ENCODE data around the gene HOXD12.

Gene HOXD12

DNA sequence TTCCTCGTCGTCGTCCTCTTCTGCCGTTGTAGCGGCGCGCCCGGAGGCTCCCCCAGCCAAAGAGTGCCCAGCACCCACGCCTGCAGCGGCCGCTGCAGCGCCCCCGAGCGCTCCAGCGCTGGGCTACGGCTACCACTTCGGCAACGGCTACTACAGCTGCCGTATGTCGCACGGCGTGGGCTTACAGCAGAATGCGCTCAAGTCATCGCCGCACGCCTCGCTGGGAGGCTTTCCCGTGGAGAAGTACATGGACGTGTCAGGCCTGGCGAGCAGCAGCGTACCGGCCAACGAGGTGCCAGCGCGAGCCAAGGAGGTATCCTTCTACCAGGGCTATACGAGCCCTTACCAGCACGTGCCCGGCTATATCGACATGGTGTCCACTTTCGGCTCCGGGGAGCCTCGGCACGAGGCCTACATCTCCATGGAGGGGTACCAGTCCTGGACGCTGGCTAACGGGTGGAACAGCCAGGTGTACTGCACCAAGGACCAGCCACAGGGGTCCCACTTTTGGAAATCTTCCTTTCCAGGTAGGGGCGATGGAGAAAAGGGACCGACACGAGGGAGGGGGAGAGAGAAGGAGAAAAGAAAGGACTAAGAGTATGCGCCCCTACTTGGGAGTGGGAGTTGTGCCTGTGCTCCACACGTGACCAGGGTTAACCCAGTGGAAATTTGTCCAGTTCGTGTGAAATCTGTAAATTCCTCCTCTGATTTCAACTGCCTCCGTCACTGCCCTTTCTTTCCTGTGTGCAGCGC, 6.3 kb upstream of the HOXD12 start:
- no peak for DNase-seq (ENCODE audit: low read depth)

DNA sequence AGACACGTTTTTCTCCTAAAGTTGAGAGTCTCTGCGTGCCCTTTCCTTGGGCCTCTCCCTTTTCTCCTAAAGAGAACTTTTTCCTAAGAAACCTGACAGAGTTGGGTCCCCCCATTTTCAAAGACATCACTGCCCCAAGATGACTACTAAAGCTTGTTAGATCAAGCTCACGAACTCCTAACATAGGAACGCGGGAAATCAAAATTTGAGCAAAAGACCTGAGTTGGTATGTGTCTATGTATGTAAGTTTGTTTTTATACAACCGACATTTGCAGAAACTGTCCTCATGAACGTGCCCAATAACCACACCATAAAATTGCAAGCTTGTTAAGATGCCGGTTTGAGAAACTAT, 5.7 kb upstream of the HOXD12 start:
- no peak for DNase-seq (ENCODE audit: low read depth)

DNA sequence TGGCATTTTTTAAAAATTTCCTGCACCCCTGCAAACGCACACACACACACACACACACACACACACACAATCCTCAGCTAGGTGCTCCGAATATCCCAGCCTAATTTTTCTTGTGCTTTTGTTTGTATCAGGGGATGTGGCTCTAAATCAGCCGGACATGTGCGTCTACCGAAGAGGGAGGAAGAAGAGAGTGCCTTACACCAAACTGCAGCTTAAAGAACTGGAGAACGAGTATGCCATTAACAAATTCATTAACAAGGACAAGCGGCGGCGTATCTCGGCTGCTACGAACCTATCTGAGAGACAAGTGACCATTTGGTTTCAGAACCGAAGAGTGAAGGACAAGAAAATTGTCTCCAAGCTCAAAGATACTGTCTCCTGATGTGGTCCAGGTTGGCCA, 5.2 kb upstream of the HOXD12 start:
- no peak for DNase-seq (ENCODE audit: low read depth)

DNA sequence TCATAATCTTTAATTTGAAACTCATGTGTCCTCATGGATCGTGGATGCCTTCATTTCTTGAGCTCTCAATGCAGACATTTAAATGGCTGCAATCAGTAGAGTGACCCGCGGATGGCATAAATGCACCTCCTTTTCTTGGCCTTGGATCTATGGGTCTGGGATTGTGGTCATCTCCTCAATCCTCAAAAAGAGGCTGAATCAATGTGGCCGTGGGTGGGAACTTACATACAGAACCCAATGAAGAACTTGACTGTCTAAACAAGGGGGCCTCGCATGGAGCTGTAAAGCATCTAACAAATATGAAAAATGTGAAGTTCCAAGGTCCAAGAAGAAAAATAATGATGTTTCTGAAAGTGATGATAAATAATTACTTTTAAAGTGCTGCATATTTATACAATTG, 4.2 kb upstream of the HOXD12 start:
- DNase-seq (ENCODE audit: low read depth), result no peak

DNA sequence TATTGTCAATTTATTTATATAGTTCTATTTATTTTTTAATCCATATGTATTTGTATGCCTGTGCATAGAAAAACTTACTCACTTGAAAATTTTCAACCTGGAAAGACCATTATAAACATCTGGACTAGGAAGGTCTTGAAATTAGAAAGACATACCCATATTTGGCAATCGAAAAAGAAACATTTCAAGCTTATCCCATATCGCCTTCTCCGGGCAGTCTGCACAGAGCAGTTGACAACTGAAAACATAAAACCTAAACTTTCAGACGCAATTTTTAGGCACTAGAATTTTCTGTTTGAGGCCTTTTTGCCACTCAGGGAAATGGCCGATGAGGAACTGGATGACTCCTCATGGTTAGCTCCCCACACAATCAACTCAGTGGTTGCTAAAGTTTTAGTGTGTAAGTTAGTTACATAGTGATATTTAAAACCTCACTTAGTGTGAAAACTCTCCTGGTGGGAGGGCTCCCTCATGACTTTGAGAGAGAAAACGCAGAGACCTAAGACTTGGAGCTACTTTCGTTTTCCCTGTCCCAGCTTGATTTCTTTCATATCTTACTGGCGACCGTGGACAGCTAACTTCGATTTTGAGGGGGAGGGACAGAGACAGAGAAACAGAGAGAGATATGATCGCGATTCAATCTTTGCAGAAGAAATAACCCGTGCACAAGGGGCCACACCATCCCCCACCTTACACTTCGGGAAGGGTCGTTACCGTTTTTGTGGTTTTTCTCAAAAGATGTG, 3.2 kb upstream of the HOXD12 start:
- DNase-seq (ENCODE audit: low read depth), result no peak

DNA sequence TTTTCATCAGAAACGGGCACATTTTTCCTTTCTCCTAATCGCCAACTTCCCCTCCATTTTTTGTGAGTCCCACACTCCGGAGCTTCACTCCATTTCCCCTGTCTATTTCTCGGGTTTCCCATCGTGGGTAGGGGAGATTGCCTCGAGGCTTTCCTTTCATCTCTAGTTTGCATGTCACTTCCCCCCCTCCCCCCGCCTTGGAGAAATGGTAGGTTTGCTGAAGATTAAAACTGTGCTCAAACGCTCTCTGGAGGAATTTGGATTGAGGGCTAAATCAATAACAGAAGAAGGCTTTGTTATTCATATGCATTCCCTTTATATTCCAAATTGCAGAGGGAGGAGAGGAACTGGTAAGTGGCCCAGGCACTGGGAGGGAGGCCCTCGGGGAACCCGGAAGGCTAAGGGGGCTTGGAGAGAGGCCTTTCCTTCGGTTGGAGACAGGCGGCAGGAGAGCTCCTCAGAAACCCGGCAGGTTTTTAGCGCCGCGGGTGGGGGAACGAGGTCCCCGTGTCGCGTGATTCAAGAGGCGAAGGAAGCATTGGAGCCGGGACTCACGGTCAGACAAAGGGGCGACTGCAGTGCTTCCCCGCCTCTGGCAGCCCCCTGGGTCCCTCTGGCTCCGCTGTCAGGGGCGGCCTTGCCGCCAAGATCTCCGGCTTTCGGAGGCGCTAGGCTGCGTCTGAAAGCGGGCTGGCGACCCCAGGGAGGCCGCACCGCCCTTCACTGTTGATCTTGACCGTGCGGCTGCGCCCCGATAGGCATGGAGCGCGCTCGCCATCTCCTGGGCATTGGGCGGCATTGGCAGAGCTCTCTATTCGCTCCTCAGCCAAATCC, 2.4 kb upstream of the HOXD12 start:
- DNase-seq (ENCODE audit: low read depth), result peak; percentile 46

DNA sequence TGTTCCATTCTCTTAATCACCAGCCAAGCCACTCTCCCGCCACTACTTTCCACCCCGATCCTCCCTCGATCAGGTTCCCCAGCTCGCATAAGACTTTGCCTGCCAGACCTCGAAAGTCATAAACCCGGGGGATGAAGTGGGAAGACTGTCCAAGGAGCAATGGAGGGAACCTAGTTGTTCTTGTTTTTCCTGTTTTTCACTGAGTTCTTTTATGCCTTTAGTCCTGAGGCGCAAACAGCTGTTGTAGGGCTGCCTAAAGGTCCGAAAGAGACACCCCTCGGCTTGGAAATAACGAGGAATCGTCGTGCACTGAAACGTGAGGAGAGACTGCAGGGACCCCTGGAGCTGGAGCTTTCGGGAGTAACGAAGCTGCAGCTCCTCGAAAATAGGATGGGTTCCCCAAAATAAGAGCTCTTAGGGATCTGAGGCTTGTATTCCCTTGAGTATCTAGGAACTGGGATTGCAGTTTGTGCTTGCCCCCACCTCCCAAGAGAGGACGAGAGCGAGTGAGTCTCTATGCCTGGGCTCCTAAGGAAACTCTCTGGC, 1.7 kb upstream of the HOXD12 start:
- no peak for DNase-seq (ENCODE audit: low read depth)

DNA sequence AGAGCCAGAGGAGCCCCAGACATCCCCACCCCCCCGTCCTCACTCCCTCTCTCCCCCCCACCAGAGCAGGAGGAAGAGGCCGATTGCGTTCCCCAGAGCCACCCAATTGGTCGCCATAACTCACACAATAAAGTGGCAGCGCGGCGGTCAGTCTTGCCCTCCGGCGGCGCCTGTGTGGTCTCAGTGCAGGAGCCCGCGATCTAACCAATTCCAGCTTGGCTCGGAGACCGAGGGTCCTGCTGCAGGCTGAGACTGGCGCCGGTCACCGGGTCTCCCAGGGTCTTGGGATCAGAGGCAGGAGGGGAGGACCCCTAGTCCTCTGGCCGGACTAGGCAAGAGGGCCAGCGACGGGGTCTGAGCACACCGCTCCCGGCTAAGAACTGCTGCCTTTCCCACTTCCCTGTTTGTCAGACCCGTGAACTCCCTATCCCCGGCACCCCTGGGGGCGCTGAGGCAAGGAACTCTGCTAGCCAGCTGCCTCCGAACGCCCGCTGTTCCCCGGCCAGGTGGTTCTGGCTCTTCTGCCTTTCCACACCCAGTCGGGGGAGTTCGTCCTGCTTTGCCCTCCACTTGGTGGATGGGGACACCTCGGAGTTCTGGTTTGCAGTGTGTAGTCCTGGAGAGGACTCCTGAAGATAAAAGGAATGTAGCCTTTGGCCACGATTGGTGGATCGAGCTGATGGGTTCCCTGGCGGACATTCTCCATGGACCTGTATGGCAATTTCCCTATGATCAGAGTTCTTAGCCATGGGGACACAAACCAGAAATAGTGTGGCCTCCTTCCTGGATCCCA, 1.0 kb upstream of the HOXD12 start:
- no peak for DNase-seq (ENCODE audit: low read depth)

DNA sequence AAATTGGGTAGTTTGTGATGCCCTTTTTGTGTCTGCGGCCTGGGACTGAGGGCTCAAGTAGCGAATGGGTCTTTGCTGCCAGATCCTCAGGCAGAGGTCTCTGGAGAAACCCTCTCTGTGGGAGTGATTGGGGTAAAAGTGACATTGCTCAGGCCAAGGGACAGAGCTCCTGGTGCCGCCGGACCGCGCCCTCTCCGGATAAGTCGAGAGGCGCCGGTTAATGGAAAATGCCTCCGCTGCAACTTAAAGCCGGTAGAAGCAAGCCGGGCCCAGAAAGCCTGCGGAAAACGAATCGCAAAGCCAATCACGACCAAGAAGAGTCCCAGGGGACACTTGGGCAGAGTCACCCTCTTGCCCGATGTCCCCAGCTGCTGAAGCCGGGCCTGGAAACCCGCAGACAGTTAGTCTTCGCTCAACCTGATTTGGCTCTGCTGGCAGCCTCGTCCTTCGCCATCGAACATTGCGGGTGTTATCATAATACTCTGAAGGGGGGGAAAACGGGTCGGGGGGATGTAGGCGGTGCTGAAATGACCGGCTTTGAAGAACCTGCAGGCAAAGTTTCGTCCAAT, 352 bp upstream of the HOXD12 start:
- DNase-seq (ENCODE audit: low read depth), result no peak

DNA sequence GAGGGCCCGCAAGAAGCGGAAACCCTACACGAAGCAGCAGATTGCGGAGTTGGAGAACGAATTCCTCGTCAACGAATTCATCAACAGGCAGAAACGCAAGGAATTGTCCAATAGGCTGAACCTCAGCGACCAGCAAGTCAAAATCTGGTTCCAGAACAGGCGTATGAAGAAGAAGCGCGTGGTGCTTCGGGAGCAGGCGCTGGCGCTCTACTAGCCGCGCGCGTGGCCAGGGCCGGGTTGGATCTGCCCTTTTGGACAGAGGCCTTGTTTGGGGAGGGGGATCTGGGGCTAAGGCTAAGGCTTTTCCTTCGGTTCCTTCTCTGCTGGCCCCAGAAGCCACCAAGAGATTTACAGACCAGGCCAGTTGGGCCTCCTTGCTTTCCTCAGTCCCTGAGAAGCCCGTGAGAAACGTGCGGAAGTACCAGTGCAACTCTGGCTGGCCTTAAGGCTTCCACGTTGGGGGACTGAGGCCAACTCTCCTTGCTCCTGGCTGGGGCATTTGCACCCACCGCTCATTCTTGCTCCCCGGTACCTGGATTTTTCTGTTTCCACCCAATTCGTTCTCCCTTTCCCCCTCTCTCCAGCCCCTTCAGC, 1.0 kb downstream of the HOXD12 start:
- no peak for DNase-seq (ENCODE audit: low read depth)

DNA sequence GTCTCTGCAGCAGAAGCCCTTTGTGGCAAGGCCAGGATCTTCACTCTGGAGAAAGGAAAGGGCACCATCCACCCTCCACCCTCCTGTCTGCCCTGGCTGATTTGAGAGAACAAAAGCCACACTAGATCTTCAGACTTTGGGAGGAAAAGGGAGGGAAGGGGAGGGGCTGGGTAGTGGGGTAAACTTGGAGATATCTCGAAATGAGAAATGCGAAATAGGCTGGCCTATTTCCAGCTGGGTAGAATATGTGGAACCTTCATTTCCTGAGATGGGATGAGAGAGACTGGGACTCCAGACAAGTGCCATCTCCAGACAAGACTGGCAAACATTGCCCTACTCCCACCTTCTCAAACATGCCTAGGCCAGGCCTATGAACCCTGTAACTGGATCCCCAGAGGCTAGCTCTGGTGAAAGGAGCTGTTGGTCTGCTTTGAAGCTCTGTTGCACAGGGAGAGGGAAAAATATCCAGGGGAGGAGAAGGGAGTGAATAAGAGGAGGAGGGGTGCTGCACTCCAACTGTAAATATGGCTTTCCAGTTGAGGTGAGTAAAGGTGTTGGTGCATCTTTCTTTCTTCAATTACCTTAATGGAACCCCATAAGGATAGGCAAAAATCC, 1.7 kb downstream of the HOXD12 start:
- no peak for DNase-seq (ENCODE audit: low read depth)

DNA sequence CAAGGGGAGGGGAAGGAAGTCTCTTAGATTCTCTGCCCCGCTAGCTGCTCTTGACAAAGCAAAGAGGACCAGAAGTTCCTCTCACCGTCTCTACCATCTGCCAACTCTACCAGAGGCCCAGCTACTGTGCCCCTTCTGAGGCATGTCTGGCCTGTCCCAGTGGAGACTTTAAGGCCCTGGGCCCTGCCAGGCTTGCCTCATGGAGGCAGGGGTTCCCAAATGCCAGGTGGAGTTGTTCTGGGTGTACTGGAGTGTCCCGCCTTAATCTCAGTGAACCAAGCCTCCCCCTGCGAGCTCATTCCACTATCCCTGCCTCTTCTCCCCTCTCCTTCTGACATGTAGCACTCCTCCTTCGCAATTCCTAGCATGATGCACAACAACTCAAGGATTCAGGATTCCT, 2.2 kb downstream of the HOXD12 start:
- no peak for DNase-seq (ENCODE audit: low read depth)

DNA sequence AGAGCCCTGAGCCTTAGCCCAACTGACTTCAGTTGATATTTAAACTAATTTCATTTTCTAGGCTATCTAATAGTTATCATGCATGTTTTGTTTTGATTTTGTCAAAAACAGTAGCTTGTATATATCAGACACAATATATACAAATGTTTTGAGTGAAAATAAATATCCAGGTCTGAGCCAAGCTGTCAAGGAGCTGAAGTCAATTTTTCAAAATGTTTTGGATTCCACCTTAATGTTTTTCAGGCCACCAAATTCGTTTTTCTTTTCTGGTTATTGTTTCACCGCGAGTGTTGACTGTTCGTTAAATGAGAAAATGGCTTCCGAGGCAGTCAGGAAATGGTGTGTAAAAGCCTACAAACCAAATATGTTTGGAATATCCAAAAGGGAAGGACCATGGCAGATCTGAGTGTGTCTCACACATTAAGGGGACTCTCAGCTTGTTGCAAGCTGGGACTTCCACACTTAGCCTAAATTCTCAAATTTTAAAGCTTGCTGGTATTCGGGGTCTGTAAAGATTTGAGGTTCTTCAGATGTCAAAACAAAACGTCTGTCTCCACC, 2.8 kb downstream of the HOXD12 start:
- DNase-seq (ENCODE audit: low read depth), result no peak

DNA sequence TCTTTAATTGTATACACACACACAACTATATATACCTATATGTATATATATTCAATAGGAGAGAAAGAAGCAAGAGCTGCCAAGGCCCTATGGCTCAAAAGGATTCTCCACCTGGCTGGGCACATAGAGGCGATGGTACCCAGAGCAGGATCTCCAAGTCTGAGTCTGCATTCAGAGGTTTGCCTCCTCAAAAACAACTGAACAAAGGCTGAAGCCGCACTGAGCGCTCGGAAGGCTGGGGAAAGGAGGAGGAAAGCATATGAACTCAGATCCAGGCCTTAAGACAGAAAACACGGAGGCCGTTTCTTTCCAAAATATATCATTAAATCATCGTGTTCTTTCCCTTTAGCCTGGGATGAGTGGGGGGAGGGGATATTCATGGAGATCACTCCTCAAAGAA, 3.6 kb downstream of the HOXD12 start:
- DNase-seq (ENCODE audit: low read depth), result no peak

DNA sequence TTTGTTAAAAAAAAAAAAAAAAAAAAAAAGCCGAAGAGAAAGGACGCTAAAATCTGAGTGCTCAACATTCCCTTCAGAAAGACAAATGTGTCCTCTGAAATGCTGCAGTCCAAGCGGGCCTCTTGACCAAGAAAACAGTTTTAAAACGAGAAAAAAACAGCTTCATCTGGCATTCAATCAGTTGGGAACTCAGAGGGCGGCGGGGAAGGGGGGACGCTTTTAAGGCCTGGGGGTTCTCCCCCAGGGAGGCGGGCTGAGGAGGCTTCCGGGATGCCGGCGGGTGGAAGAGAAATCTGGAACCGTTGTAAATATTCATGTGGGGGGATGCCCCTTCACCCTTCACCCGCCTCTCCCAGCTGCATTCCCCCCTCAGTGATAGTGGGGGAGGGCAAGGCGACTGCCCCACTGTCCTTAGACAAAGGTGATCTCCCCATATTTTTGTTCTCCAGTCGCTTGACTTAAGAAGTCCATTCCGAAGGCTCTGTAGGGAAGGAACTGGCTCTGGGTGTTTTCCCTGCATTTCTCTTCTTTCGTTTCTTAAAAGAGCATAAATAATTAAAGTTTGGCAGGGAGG, 4.2 kb downstream of the HOXD12 start:
- DNase-seq (ENCODE audit: low read depth), result no peak

DNA sequence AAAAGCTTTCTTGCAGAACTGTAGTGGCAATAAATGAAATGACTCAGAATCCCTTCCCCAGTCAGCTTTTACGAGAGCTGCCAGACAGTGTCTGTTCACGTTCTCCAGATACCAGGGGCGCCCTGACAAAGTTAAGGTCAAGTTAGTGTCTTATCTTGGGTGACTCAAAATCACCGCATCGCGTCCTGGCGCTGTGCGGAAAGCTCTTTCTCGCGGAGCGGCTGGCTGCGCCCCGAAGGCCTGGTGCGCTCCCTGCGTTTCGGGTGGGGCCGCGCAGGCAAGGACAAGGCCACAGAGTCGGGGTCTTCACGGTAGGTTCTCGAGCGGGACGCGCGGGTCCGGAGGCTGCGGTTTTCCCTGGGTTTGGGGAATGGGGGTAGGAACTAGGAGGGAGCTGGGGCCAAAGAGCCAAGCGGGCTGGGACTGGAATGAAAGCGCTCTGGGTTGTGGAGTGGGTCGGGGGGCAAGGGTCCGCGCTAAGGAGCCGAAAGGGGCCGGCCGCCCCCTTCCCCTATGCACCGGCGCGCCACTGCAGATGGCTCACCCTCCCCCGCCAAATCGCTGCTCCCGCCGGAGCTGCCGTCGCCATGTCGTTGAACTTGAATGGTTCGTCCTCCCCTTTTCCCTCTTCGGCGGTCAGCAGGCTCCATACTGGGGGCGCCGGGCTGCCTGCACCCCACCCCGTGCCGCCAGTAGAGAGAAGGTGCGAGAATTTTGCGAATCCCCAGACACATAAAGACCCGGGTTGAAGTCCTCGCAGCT, 4.9 kb downstream of the HOXD12 start:
- DNase-seq (ENCODE audit: low read depth), result no peak

DNA sequence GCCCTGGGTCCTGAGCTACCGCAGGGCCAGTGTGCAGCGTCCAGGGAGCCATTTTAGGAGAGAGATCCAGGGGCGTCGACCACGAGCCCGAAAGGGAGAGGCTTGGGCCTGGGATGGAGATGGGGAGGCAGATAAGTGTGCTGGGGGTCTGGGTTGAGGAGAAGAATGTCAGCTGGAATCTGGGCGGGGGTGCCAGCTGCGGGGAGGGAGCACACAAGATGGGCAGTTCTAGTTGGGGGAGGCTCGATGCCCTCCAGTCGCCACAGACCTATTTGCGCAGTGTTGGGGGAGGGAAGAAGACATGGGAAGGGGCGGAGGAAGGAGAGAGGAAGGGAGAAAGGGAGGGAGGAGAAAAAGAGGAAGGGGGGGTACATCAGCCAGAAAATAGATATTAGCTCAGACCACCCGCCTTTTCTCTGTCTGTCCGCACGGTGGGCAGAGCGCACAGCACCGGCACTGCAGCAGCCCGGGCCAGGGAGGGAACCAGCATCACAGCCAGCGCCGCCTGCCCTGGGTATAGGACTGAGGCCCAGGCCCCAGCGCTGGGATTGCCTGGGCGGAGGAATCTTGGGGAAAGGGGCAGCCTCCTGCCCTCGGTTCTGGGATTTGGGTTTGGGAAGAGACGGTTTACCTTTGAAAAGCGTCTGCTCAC, 5.6 kb downstream of the HOXD12 start:
- no peak for DNase-seq (ENCODE audit: low read depth)

DNA sequence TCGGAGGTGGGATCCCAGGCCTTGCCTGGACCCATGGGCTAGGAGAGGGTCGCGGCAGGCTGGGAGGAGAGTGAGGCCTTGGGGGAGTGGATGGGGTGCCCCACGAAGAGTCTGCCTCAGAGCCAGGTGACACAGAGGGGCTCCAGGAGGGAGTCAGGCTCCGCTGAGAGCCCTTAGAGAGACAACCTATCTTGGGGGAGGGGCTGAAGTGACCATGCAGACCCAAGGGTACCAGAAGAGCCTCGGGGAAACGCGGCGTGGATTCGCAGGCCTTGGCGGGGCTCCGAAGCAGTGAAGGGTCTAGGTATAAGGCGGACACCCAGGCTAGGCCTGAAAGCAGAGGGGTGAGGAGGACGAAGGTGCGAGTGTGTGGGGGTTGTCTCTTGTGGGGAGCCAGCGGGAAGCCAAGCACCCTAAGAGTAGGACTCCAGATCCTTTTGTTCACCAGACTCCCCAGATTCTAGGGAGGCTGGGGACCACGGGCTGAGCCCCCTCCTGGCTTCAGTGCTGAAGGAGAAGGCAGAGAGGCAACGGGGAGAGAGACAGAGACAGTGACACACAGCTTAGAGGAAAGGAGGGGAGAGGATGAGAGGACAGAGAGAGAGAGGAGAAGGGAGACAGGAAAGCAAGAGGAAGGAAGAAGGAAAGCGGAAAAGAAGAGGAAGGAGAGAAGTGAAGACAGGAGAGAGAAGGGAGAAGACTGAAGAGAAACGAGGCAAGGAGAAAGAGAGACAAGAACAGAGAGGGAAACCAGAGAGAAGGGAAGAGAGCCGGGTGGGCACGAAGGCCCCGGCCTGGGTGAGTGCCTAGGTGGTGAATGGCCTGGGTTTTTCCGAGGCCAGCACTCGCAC, 6.4 kb downstream of the HOXD12 start:
- no peak for DNase-seq (ENCODE audit: low read depth)

Data from stromal cell of bone marrow (primary cell).